PC-9 (cell line): ENCODE results near the gene LMNB1.

ENCODE experiments used
- EZH2 ChIP-seq: fragments of 200-600 bp; sonication (generic); IDR thresholded peaks from 2 replicates; pipeline ENCODE4 v1.8.0; 2017; ENCODE audit warnings: antibody characterized with exemption, low read depth
- TF ChIP-seq, protein P1 (sequence below): fragments of 200-600 bp; sonication (generic); conservative IDR thresholded peaks from 2 replicates; pipeline ENCODE4 v1.6.1; 2017; ENCODE audit warnings: mixed run types, antibody characterized with exemption, mild to moderate bottlenecking, moderate library complexity

GRCh38 chr5:126763371-126763770 lies 13.6 kb upstream of the LMNB1 start:
- TF ChIP-seq, protein P1, sequence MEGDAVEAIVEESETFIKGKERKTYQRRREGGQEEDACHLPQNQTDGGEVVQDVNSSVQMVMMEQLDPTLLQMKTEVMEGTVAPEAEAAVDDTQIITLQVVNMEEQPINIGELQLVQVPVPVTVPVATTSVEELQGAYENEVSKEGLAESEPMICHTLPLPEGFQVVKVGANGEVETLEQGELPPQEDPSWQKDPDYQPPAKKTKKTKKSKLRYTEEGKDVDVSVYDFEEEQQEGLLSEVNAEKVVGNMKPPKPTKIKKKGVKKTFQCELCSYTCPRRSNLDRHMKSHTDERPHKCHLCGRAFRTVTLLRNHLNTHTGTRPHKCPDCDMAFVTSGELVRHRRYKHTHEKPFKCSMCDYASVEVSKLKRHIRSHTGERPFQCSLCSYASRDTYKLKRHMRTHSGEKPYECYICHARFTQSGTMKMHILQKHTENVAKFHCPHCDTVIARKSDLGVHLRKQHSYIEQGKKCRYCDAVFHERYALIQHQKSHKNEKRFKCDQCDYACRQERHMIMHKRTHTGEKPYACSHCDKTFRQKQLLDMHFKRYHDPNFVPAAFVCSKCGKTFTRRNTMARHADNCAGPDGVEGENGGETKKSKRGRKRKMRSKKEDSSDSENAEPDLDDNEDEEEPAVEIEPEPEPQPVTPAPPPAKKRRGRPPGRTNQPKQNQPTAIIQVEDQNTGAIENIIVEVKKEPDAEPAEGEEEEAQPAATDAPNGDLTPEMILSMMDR, result no peak
- no peak for TF ChIP-seq EZH2
